ENCODE measurements around the gene OR8B2.

GRCh38 chr11:124376280-124376679, 8.0 kb downstream of the OR8B2 start:
- TF ChIP-seq POLR2A (IDR thresholded peaks at IDR 0.05) (no peak), CTCF (IDR thresholded peaks at IDR 0.05 in 4 of 5, conservative IDR thresholded peaks at IDR 0.05 in 1 of 5) (no peak)

Data from gastrocnemius medialis (tissue), 4 donors.